HG03175 (cell line): ENCODE results near the gene NPHP4.
"Not testable (repeated sequence)": the region's sequence is repeated elsewhere in the genome, so short reads cannot be mapped to it uniquely, and the experiment has no call there.

ENCODE experiments used
- ATAC-seq: cut with Tn5 transposase; IDR thresholded peaks from one replicate; pipeline ENCODE4 v1.9.1; 2021; ENCODE audit warnings: mild to moderate bottlenecking, moderate library complexity; ENCODE audit not compliant: unreplicated experiment

NPHP4 gene

DNA sequence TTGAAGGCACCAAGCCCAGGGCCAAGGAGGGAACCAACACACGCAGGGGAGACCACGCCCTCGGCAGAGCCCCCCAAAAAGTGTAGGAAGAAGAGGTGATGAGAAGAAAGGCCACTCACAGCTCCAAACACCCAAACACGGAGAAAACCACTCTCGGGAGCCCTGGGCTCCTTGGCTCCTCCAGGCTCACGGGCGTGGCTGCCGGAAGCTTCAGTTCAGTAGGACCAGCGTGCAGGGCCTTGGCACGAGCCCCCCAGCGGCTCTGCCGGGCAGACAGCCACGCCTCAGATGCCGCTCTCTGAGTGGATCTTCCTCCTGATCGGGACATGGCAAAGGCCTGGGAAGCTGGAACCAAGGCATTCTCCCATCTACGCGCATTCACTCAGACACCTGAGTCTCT lies 94.0 kb downstream of the NPHP4 start:
- ATAC-seq, result no peak

DNA sequence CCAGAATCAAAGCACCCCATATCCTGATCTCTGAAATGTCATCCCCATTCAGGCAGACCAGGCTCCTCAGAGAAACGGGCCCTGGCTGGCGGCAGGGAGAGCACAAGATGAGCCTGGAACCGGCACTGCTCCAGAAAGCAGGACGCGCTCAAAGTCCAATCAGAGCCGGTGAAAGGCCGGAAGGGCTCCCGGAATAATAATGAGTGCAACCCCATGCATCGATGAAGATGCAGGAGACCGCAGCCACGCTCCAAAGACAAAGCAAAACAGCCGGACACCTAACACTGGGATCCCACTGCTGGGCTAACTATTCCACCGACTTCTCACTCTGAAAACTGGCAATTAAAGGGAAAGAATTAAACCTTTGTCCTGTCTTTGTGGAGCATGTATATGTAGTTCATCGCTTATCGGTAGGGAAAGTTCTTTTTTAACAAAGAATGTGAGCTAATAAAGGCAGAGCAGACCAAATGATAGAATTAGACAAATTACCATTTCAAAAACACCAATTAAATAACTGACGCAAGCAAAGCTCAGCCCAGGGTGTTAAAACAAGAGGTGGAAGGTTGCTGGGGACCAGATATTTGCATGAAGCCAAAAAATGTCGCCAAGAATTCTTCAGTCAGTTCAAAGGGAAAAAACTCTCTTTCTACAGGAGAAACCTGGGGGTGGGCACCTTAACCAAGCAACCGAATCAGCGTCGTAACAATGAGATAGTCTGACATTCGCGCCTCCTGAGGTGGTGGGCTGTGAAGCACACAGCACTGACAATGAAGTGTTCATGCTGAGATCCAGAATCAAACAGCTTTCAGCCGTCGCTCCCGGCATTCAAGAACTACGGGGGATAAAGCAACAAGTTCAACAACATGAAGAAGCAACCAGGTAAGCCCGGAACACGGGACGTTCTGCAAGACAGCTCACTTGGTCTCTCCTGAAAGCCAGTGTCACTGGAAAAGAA lies 95.2 kb downstream of the NPHP4 start:
- ATAC-seq, result no peak

DNA sequence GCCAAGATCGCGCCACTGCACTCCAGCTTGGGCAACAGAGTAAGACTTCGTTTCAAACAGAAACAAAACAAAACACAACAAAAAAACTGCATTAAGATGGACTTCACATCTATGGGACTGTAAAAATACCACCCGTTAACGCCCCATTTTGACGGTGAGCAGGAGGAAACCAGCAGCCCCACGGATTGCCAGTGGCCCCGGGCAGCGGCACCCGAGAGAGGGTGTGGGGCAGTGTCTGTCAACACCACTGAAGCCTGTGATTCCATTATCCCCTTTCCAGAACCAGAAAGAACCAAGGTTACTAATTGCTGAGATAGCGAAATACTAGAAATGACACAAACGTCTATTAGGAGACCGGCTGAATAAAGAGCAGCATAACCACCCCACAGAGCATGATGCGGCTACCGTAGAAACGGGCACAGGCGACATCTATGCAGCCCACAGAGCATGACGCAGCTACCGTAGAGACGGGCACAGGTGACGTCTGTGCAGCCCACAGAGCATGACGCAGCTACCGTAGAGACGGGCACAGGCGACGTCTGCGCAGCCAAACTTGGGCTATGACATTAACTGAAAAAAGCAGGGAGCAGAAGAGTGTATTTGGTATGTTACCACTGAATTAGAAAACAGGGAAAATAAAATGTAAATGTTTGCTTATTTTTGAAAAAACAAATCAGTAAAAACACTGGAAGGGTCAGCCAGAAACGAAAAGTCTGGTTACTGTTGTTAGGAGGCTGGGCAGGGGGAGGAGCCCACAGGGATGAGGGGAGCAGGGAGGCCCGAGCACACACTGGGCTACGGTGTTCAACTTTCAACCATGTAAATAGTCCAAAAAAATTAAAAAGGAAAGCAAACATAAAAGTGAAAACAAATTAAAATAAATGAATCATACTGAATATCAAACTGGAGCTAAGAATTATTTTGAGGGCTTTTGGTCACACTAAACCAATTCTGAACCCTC lies 96.5 kb downstream of the NPHP4 start:
- ATAC-seq, result no peak

DNA sequence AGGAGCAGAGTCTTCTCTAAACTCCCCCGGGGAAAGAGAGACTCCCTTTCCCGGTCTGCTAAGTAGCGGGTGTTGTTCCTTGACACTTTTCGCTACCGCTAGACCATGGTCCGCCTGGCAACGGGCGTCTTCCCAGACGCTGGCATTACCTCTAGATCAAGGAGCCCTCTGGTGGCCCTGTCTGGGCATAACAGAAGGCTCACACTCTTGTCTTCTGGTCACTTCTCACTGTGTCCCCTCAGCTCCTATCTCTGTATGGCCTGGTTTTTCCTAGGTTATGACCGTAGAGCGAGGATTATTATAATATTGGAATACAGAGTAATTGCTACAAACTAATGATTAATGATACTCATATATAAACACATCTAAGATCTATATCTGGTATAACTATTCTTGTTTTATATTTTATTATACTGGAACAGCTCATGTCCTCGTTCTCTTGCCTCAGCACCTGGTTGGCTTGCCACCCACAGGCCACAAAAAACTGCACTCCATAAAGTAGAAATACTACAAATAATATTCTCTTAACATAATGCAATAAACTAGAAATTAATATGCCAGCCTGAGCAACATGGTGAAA lies 98.4 kb downstream of the NPHP4 start:
- ATAC-seq, result not testable (repeated sequence)

DNA sequence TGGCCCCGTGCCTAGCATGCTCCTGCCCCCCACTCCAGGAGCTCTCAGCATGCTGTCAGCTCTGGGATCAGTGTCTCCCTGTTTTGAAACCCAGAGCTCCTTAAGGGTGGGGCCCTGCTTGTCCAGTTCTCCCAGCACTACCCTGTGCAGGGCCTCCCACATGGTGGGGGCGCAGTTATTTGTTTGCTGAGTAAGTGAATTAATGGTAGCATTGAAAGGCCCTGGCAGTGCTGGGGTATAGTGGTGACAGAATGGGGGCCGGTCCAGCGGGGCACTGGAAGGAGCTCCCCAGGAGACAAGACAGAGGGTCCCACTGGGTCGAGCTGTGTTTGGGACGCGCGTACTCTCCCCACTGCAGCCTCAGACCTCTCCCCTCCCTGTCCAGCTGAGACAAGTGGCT lies 99.9 kb downstream of the NPHP4 start:
- no peak for ATAC-seq

DNA sequence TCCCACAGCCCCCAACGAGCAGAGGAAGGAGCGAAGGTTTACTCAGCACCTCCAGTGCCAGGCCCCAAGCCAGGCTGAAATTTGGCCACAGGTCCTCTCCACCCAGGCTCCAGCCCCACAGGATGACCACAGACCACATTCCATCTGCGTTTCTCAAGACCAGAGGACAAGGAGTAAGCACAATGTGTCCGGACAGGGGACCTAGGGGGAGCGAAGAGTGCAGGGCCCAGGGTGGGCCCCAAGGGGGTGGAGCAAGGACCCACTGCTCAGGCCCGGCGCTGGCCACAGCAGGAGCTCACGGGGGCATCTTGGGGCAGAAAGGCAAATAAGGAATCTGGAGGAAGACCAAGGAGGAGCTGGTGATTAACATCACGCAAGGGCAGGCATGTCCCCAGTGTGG lies 100.5 kb downstream of the NPHP4 start:
- no peak for ATAC-seq

DNA sequence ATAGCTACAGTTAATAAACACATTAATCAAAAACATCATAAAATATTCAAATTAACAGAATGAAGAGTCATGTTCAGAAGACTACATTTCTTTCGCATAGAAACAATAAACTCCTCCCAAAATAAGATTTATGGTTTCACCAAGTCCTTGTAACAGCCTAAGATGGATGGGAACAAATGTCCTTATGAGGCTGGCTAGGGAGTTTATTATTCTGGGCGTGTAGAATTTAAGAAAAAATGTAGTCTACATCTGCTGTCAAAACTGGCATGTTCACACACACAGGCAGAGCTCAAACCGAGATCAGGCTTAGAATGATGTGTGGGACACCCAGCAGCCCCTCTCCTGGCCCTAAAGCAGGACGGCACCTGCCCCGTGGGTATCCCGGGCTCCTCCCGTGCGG lies 101.1 kb downstream of the NPHP4 start:
- ATAC-seq, result no peak

DNA sequence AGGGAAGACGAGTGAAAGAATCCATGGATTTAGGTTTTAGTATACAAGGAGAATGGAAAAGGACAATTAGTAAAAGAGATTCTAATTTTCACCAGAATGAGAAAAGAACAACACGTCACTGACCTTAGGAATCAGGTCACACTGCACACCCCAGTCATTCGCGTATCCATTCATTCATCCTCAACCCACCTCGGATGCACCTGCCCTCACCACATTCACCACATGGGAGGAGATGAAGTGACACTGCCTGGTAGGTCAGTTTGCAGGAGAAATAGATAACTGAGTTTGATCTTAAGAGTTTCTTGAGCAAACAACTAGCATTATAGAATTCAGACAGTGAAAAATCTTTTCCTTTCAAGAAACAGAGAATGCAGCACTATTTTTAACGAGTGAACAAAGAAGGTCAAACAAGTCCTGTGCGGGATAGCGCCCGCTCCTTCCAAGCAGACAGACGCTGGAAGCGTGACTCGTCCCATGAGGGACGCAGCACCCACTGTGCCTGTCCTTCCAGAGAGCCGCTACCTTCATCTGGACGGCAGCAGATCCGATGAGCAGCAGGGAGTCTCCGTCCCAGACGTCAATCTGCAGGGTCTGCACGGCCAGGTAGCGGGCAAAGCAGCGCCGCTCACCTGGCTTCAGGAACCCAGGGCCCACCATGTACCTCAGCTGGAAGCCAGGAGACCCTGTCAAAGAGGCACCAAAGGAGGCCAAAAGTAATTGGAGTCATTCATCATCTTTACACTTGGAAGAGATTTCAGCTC lies 101.7 kb downstream of the NPHP4 start:
- ATAC-seq, result no peak

DNA sequence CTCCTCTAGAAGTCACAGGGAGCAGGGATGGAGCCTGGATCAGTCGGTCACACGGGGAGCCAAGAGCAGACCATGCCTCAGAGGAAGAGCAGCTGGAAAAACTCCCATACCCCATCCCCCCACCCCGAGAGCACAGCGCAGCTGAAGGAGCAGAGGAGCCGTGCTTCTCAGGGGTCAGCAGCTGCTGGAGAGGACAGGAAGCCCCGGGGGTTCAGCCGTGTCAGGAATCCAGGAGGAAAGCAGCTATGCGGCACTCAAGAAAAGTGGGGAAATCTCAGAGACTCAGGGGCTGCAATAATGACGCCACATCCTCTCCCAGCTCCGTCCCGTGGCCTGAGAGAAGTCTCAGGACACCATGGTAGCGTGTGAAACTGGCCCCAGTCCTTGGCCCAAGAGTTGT lies 102.3 kb downstream of the NPHP4 start:
- ATAC-seq, result no peak

DNA sequence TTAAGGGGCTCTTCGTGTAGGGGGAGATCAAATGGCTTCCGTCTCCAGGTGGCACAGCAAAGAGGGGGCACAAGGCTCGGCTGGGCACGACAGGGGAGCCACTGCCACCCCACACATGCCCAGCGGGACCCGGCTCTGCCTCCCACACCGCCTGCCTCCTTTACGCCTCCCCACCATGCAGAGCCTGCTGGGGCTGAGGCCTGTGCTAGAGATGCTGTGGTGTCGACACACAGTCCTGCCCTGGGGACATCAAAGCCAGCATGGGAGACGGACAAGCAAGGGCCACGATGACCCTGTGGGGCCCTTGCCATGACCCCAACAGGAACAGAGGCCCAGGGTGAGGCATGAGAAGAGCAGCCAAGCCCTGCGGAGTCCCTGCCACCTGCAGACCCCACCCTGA lies 102.8 kb downstream of the NPHP4 start:
- ATAC-seq, result no peak

DNA sequence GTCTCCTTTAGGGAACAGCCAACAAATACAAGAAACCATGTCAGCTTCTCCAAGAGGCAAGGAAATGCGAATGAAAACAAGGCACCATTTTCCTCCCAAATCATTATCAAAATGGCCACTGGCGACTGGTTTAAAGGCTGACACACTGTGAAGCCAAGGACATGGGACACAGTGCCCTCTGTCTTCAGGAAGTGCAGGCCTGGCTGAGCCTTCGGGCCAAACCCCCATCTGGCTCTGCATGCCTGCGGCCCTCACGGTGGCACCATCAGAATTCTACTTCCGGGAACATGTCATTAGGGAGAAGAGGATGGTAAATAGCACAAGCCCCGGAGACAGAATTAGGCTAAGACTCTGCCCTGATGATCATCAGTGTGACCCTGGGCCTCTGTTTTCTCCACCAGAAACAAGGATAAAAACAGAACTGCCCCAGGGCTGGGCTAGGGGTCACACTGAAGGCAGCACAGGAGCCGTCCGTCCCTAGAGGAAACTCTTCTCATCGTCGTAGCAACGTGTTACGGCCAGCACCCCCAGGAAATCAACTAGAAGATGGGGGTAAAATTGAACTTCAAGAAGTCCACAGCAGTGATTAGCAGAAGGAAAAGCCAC lies 103.5 kb downstream of the NPHP4 start:
- ATAC-seq, result no peak

DNA sequence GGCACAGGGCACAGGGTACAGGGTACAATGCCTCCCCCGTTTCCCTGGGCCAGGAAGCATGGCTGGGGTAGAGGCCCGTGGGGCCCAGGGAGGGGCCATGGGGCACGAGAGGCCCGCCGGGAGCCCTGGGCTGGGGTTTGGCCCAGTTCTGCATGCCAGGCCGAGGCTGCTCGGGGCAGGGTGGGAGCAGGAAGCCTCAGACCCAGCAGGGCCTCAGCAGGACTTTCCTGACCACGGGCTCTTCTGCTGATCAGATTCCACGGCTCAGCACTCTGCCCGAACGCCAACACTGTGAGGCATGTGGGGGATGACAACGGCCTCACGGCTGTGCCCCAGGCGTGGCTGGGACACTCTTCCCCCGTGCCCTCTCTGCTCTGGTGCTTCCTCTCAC lies 104.3 kb downstream of the NPHP4 start:
- no peak for ATAC-seq

DNA sequence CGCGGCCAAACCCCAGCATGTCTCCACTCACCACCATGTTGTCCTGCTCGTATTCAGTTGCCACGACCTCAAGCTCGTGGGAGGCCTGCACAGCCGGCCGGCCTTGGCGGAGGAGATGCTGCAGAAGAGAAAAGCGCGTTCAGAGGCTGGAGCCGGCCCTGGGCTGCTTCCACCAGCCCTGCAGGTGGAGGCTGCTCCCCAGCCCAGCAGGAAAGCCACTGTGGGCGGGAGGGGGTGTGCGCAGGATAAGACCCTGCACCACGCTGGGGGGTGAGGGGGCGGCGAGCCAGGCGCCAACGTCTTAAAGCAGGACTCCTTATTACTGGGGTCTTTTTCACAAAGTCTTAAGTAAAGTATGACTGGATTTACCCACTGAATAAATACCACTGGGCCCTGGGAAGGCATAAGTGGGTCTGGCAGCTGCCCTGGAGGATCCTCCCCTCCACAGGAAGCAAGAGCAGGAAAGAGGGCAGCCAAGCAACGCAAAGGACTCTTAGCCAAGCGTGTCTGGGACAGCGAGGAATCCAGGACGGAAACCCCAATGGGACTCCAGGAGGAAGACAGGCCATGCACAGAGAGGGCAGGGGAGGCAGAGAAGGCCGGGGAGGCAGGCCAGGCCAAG lies 104.8 kb downstream of the NPHP4 start:
- no peak for ATAC-seq

DNA sequence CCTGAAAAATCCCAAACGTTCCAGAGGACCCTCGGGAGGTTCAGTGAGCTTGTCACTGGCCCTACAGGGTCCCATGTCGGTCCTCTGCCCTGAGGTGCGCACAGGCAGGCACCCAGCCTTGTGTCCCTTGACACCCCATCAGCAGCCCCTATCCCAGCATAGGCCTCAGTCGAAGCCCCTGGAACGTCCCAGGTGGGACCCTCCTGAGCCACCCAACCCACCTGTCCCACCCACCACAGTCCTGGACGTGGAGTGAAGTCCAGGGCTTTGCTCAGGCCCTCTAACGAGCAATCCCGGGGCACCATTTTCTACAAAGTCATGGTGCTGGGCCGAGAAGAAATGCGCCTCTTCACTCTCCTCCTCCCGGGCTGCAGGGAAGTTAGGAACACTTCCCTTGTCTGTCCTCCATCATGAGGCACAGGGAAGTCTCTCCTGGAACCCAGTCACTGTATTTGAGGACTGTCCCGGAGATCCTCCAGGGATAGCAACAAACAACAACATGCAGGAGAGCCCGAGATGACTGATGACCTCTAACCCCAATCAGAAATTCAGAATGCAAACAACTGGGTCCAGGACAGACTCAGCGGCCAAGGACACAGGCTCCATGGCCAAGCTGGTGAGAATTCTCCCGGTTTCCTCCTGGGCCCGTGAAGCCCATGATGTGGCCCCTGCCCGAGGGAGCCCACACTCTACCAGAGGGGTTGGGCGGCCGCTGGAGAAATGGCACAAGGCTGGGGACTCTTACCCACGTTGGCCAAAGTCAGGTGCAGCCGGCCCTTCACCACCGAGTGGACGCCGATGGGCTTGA lies 105.5 kb downstream of the NPHP4 start:
- no peak for ATAC-seq

DNA sequence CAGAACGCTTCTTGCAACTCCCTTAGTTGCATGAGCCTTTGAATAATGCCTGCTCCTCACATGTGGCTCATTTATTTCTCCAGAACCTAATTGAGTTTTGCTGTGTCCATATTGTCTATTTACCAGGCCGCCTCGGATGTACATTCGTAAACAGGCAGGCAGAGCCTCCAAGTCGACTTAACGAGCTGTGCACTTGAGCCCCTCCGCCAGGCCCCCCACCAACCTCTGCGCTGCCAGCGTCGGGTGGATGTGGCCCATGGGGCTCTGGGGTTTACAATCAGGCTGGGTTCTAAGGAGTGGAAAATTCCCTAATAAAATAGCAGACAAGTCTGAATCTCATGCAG lies 106.1 kb downstream of the NPHP4 start:
- no peak for ATAC-seq

DNA sequence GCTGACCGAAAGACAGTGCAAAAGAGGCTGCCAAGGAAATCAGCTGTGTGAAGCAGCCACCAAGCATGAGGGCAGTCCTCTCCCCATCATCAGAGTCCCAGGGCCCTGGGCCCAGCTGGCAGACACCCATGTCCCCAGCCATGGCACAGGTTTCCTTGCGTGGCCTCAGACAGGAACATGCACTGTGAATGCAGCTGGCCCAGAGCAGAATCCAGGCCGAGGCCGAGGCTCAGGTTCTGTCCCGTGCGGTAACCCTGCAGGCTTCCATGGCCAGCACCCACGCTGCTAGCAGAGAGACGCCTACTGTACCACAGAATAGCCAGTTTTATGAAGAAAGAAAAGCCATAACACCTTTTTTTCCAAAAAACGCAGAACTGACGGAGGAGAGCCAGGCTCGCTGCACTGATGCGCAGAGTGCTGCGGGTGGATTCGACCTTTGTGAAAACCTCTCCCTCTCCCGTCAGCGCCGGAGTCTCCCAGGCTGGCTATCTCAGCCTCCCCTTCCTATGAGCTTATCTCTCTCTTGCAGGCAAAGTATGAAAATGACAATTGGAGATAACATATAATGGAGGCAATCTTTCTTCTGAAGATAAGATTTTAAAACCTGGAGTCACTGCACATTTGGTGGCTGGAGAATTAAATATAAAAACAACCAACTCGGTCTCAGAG lies 106.6 kb downstream of the NPHP4 start:
- ATAC-seq, result no peak

DNA sequence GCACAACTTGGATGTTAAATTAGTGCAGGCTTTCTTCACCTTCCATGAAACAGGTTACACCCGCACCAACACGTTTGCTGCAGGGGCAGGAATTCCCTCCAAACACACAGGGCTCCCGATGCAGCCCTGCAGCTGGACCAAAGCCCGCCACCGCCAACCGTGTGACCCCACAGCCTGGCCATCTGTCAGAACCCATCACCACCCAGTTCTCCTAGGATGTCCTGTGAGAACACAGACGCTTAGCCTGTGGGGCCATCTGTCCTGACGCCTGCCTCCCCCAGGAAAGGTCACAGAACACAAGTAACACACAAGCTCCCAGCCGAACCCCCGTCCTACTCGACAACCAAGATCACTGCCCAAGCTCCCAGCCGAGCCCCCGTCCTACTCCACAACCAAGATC lies 108.1 kb downstream of the NPHP4 start:
- ATAC-seq, result no peak
